GM23338 (cell line): ENCODE data around the gene DTNB.

ENCODE experiments used
- CREB1 ChIP-seq: fragments of 250-450 bp; sonication (Bioruptor Pico); IDR thresholded peaks from 2 replicates; pipeline ENCODE4 v1.5.0; 2020; ENCODE audit warnings: low read depth, mild to moderate bottlenecking, moderate library complexity
- EZH2 ChIP-seq: fragments of 200-600 bp; sonication (generic); IDR thresholded peaks from one replicate; pipeline ENCODE4 v1.8.0; 2017; ENCODE audit warnings: antibody characterized with exemption, mild to moderate bottlenecking, low read depth; ENCODE audit not compliant: unreplicated experiment
- EZH2phosphoT487 ChIP-seq: fragments of 200-600 bp; sonication (generic); IDR thresholded peaks from one replicate; pipeline ENCODE4 v1.8.1; 2018; ENCODE audit warnings: antibody characterized with exemption; ENCODE audit not compliant: unreplicated experiment
- JUNB ChIP-seq: IDR thresholded peaks from one replicate; pipeline ENCODE4 v1.6.1; 2016; ENCODE audit warnings: antibody characterized with exemption; ENCODE audit not compliant: unreplicated experiment
- POLR2AphosphoS5 ChIP-seq: IDR thresholded peaks from 2 replicates; pipeline ENCODE4 v1.6.1; 2016; ENCODE audit warnings: antibody characterized with exemption, low read depth
- REST ChIP-seq: IDR thresholded peaks from one replicate; pipeline ENCODE4 v1.6.1; 2018; ENCODE audit warnings: antibody characterized with exemption; ENCODE audit not compliant: unreplicated experiment
- STAT1 ChIP-seq: IDR thresholded peaks from one replicate; pipeline ENCODE4 v1.6.1; 2016; ENCODE audit warnings: antibody characterized with exemption; ENCODE audit not compliant: unreplicated experiment
- ZNF331 ChIP-seq: fragments of 250-450 bp; sonication (Bioruptor Pico); IDR thresholded peaks from 2 replicates; pipeline ENCODE4 v1.5.0; 2020; ENCODE audit warnings: low read depth, mild to moderate bottlenecking, moderate library complexity
- ZNF462 ChIP-seq: fragments of 250-450 bp; sonication (Bioruptor Pico); IDR thresholded peaks from 2 replicates; pipeline ENCODE4 v1.5.0; 2020; ENCODE audit warnings: mild to moderate bottlenecking, moderate library complexity
- TF ChIP-seq, protein P1 (sequence below), 2 experiments: fragments of 200-600 bp in 1 of 2; sonication (generic) in 1 of 2; conservative IDR thresholded peaks; 2 replicates each; pipeline versions ENCODE4 v1.5.1 to v1.6.1; 2016 to 2017; ENCODE audit warnings: antibody characterized with exemption in 2 of 2, low read depth in 2 of 2, mild to moderate bottlenecking in 2 of 2, moderate library complexity in 1 of 2
- TF ChIP-seq, protein P2 (sequence below): IDR thresholded peaks from 2 replicates; pipeline ENCODE4 v1.6.1; 2016; ENCODE audit warnings: antibody characterized with exemption

DNA sequence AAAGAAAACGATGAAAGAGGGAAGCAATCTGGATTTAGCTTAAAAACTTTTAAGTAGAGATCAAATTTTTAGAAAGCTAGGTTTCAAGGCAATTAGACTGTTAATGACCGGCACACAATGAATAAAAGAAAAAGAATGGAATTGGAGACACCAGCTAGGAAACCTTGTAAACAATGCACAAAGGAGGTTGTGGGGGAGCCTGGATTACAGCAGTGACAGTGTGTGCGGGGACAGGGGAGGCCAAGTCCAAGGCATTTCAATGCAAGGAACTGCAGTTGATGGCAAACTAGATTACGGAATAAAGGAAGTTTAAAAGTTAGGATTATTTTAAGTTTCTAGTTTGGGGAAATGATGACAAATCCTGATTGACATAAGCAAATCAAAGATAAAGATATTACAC is 74.5 kb downstream of the DTNB start:
- TF ChIP-seq POLR2AphosphoS5 = no peak
- TF ChIP-seq, protein P1, sequence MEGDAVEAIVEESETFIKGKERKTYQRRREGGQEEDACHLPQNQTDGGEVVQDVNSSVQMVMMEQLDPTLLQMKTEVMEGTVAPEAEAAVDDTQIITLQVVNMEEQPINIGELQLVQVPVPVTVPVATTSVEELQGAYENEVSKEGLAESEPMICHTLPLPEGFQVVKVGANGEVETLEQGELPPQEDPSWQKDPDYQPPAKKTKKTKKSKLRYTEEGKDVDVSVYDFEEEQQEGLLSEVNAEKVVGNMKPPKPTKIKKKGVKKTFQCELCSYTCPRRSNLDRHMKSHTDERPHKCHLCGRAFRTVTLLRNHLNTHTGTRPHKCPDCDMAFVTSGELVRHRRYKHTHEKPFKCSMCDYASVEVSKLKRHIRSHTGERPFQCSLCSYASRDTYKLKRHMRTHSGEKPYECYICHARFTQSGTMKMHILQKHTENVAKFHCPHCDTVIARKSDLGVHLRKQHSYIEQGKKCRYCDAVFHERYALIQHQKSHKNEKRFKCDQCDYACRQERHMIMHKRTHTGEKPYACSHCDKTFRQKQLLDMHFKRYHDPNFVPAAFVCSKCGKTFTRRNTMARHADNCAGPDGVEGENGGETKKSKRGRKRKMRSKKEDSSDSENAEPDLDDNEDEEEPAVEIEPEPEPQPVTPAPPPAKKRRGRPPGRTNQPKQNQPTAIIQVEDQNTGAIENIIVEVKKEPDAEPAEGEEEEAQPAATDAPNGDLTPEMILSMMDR (conservative IDR thresholded peaks at IDR 0.05; ENCODE audit: low read depth in 2 of 2) = no peak
- no peak for TF ChIP-seq REST
- TF ChIP-seq ZNF462 (CRISPR knock-in tag) = no peak
- no peak for TF ChIP-seq EZH2phosphoT487
- no peak for TF ChIP-seq EZH2
- TF ChIP-seq, protein P2, sequence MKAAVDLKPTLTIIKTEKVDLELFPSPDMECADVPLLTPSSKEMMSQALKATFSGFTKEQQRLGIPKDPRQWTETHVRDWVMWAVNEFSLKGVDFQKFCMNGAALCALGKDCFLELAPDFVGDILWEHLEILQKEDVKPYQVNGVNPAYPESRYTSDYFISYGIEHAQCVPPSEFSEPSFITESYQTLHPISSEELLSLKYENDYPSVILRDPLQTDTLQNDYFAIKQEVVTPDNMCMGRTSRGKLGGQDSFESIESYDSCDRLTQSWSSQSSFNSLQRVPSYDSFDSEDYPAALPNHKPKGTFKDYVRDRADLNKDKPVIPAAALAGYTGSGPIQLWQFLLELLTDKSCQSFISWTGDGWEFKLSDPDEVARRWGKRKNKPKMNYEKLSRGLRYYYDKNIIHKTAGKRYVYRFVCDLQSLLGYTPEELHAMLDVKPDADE = no peak
- TF ChIP-seq JUNB = no peak
- no peak for TF ChIP-seq CREB1 (CRISPR knock-in tag)
- TF ChIP-seq STAT1 = no peak
- TF ChIP-seq ZNF331 (CRISPR knock-in tag) = no peak
